ENCODE data around the gene SOX30.
"Not testable (repeated sequence)": the region's sequence is repeated elsewhere in the genome, so short reads cannot be mapped to it uniquely, and the experiment has no call there.

The SOX30 gene

DNA sequence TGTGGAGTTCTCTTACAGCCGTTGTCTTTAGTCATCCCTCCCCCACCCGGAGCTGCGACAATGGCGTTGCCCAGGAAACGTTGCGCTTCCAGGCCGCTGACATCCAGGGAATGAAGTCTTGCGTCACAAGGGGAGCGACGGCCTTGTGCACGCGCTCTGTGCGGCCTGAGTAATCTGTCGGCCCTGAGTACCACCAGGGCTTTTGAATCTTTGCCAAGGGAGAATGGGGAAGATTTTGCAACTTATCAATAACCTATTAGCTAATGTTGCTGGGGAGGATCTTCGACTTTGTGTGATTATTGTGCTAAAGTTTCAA, at the start of gene SOX30:
SOX30 (minus strand) TSS at position 62 of the 316 bp plus-strand sequence. CDS start 360 bp downstream, outside the sequence.
- TF ChIP-seq, protein P1, sequence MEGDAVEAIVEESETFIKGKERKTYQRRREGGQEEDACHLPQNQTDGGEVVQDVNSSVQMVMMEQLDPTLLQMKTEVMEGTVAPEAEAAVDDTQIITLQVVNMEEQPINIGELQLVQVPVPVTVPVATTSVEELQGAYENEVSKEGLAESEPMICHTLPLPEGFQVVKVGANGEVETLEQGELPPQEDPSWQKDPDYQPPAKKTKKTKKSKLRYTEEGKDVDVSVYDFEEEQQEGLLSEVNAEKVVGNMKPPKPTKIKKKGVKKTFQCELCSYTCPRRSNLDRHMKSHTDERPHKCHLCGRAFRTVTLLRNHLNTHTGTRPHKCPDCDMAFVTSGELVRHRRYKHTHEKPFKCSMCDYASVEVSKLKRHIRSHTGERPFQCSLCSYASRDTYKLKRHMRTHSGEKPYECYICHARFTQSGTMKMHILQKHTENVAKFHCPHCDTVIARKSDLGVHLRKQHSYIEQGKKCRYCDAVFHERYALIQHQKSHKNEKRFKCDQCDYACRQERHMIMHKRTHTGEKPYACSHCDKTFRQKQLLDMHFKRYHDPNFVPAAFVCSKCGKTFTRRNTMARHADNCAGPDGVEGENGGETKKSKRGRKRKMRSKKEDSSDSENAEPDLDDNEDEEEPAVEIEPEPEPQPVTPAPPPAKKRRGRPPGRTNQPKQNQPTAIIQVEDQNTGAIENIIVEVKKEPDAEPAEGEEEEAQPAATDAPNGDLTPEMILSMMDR (IDR thresholded peaks at IDR 0.05; ENCODE audit: control insufficient read depth, extremely low read depth, insufficient read depth), result no peak
- no peak for DNase-seq (ENCODE audit: low read depth)
- no peak within 1 kb of the TSS for H3K4me3 ChIP-seq (ENCODE audit: low read depth, low read length)

DNA sequence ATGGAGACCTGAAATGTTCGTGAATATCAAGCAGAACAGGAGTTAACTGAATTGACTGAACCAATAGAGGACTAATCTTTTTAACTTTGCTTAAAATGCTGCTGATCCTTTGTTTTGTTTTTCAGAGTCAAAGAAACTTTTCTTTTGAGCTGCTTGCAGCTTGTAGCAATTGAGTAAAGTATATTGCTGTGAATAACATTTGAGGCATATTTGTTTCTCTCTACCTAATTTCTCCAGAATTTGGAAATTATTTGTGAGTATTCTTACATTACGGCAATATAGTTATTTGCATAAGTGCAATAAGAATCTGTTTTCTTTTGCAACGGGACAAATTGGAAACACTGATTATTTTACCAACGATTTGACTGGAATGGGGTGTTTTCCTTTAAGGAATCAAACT, 46.4 kb upstream of the SOX30 start:
- DNase-seq (ENCODE audit: low read depth); H3K4me3 ChIP-seq (ENCODE audit: low read depth, low read length): not testable (repeated sequence)

DNA sequence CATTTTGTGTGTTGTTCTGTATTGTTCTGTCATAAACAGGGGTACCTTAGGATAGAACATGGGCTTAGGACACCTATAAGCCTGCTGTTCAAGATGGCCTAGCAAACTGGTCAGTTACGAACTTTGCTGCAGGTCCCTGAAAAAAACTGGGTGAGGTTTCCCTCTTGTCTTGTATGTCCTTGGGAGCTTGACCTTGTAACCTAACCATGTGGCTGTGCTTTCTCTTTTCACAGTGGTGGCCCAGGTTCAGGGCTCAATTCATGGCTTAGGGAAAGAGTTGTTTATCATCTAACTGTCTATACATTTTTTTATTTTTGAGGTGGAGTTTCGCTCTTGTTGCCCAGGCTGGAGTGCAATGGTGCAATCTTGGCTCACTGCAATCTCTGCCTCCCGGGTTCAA, 43.9 kb upstream of the SOX30 start:
- H3K4me3 ChIP-seq (ENCODE audit: low read depth, low read length); DNase-seq (ENCODE audit: low read depth): not testable (repeated sequence)

DNA sequence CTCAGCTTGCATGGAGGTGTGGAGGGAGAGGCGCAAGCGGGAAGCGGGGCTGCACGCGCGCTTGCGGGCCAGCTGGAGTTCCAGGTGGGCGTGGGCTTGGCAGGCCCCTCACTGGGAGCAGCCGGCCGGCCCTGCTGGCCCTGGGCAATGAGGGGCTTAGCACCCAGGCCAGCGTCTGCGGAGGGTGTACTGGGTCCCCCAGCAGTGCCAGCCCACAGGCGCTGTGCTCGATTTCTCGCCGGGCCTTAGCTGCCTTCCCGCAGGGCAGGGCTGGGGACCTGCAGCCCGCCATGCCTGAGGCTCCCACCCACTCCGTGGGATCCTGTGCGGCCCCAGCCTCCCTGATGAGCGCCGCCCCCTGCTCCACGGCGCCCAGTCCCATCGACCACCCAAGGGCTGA, 41.6 kb upstream of the SOX30 start:
- not testable (repeated sequence) for H3K4me3 ChIP-seq (ENCODE audit: low read depth, low read length); DNase-seq (ENCODE audit: low read depth)

- TF ChIP-seq, protein P1 (IDR thresholded peaks at IDR 0.05; ENCODE audit: control insufficient read depth, extremely low read depth, insufficient read depth), result no peak
- DNase-seq (ENCODE audit: low read depth), result no peak
These were observed 38.6 kb upstream of the SOX30 start for GRCh38 chr5:157690690-157691433.

GRCh38 chr5:157689942-157690689, 37.9 kb upstream of the SOX30 start:
- no peak overlapping the region for H3K4me3 ChIP-seq (ENCODE audit: low read depth, low read length)
- TF ChIP-seq, protein P1 (IDR thresholded peaks at IDR 0.05; ENCODE audit: control insufficient read depth, extremely low read depth, insufficient read depth), result no peak

More at GRCh38 chr5:157690690-157691433, 38.6 kb upstream of the SOX30 start:
- no peak overlapping the region for H3K4me3 ChIP-seq (ENCODE audit: low read depth, low read length)

DNA sequence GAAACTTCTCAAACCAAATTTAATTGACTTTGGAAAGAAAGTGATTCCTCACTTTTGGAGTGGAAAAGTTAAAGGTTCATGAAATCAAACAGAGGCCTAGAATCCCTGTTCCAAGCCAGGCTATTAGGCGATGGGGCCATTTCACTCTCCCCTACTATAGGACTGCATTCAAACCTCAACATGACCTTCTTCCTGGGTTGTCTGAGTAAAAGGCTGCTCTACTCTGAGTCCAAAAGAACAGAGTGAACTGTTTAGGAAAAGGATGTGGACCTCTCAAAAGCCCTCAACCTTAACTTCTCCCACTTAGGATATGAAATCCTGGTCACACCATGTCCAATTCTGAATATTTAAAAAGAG, 34.9 kb upstream of the SOX30 start:
- TF ChIP-seq, protein P1 (IDR thresholded peaks at IDR 0.05; ENCODE audit: control insufficient read depth, extremely low read depth, insufficient read depth), result no peak
- H3K4me3 ChIP-seq (ENCODE audit: low read depth, low read length), result no peak overlapping the region
- no peak for DNase-seq (ENCODE audit: low read depth)

More at GRCh38 chr5:157689942-157690689, 37.9 kb upstream of the SOX30 start:
- no peak for DNase-seq (ENCODE audit: low read depth)

- not testable (repeated sequence) for H3K4me3 ChIP-seq (ENCODE audit: low read depth, low read length); DNase-seq (ENCODE audit: low read depth)
These were observed 34.3 kb upstream of the SOX30 start for GRCh38 chr5:157686276-157687197.

Measured in LNCaP clone FGC (cell line).